ENCODE results near the gene MYBPHL.
"Not testable (repeated sequence)": the region's sequence is repeated elsewhere in the genome, so short reads cannot be mapped to it uniquely, and the experiment has no call there.

The MYBPHL gene

GRCh38 chr1:109312246-109312645 is 5.4 kb upstream of the MYBPHL start:
- TF ChIP-seq CTCF (IDR thresholded peaks at IDR 0.05; ENCODE audit: extremely low read depth, insufficient read depth, missing control alignments), result no peak
- in situ Hi-C loops (cut with MboI; ENCODE audit: low pct_unique_long_range_greater_than_20kb, low sequenced_read_pairs, unreplicated experiment), result no loop called here
- no peak for DNase-seq (ENCODE audit: low spot score)

GRCh38 chr1:109309347-109309746 is 2.5 kb upstream of the MYBPHL start:
- no peak for DNase-seq (ENCODE audit: low spot score)
- in situ Hi-C loops (cut with MboI; ENCODE audit: low pct_unique_long_range_greater_than_20kb, low sequenced_read_pairs, unreplicated experiment), result no loop called here
- TF ChIP-seq CTCF (IDR thresholded peaks at IDR 0.05; ENCODE audit: extremely low read depth, insufficient read depth, missing control alignments), result no peak

- no peak for DNase-seq (ENCODE audit: low spot score)
- in situ Hi-C loops (cut with MboI; ENCODE audit: low pct_unique_long_range_greater_than_20kb, low sequenced_read_pairs, unreplicated experiment), result no loop called here
- no peak for TF ChIP-seq CTCF (IDR thresholded peaks at IDR 0.05; ENCODE audit: extremely low read depth, insufficient read depth, missing control alignments)
Measured at GRCh38 chr1:109307274-109308021, 637 bp upstream of the MYBPHL start.

- not testable (repeated sequence) for DNase-seq (ENCODE audit: low spot score)
Measured at GRCh38 chr1:109305991-109306390, 820 bp downstream of the MYBPHL start.

GRCh38 chr1:109304226-109304920 is 2.4 kb downstream of the MYBPHL start:
- no peak for DNase-seq (ENCODE audit: low spot score)
- no peak for TF ChIP-seq CTCF (IDR thresholded peaks at IDR 0.05; ENCODE audit: extremely low read depth, insufficient read depth, missing control alignments)
- in situ Hi-C loops (cut with MboI; ENCODE audit: low pct_unique_long_range_greater_than_20kb, low sequenced_read_pairs, unreplicated experiment), result no loop called here

More at GRCh38 chr1:109305991-109306390, 820 bp downstream of the MYBPHL start:
- in situ Hi-C loops (cut with MboI; ENCODE audit: low pct_unique_long_range_greater_than_20kb, low sequenced_read_pairs, unreplicated experiment), result not testable (repeated sequence)

GRCh38 chr1:109301874-109302273 is 4.9 kb downstream of the MYBPHL start:
- in situ Hi-C loops (cut with MboI; ENCODE audit: low pct_unique_long_range_greater_than_20kb, low sequenced_read_pairs, unreplicated experiment), result no loop called here
- no peak for DNase-seq (ENCODE audit: low spot score)
- TF ChIP-seq CTCF (IDR thresholded peaks at IDR 0.05; ENCODE audit: extremely low read depth, insufficient read depth, missing control alignments), result no peak

GRCh38 chr1:109300650-109301151 is 6.1 kb downstream of the MYBPHL start:
- DNase-seq (ENCODE audit: low spot score), result no peak
- in situ Hi-C loops (cut with MboI; ENCODE audit: low pct_unique_long_range_greater_than_20kb, low sequenced_read_pairs, unreplicated experiment), result no loop called here
- no peak for TF ChIP-seq CTCF (IDR thresholded peaks at IDR 0.05; ENCODE audit: extremely low read depth, insufficient read depth, missing control alignments)
